ENCODE data around the gene KLRF1. TPM values are rescaled to one million over a fixed set of nuclear protein-coding genes. Genes with fewer than 3 reads are reported as not detected.

KLRF1 gene
- total RNA-seq, 1 experiment from 2014 or later: not detected

- H2AFZ ChIP-seq (ENCODE audit: low read depth, low read length, poor library complexity, severe bottlenecking): no peak overlapping the region
- no peaks in the 10 kb centered on the region for H4K20me1 ChIP-seq (ENCODE audit: insufficient read depth)
- H3K27me3 ChIP-seq (ENCODE audit: insufficient read depth, low read length): peaks cover 68% of the 10 kb centered on the region
- intact Hi-C loops (cut with micrococcal nuclease): no loop called here
- BruUV-seq (replicated peaks): no TSS peak
- H3K79me2 ChIP-seq (ENCODE audit: insufficient read depth, low read length): no peaks in the 10 kb centered on the region
- no peak for TF ChIP-seq CTCF (IDR thresholded peaks at IDR 0.05 in 2 of 3, conservative IDR thresholded peaks at IDR 0.05 in 1 of 3; ENCODE audit: borderline replicate concordance in 1 of 3, insufficient read depth in 1 of 3, low read depth in 2 of 3, low read length in 2 of 3)
- no peak for TF ChIP-seq JUND (IDR thresholded peaks at IDR 0.05)
- no peak for TF ChIP-seq ELF1 (IDR thresholded peaks at IDR 0.05; ENCODE audit: borderline replicate concordance, low read depth)
- TF ChIP-seq POLR2A (IDR thresholded peaks at IDR 0.05; ENCODE audit: borderline replicate concordance, extremely low read depth, insufficient read depth, insufficient read length): no peak
- TF ChIP-seq ZBTB33 (IDR thresholded peaks at IDR 0.05; ENCODE audit: extremely low read depth, insufficient replicate concordance, low read length): no peak
- no peak for TF ChIP-seq TCF7L2 (IDR thresholded peaks at IDR 0.05; ENCODE audit: borderline replicate concordance, extremely low read depth, insufficient read depth, insufficient read length)
- no peak for TF ChIP-seq MAX (IDR thresholded peaks at IDR 0.05)
- no peak for TF ChIP-seq ZFX (IDR thresholded peaks at IDR 0.05)
- no peak for TF ChIP-seq CEBPB (IDR thresholded peaks at IDR 0.05; ENCODE audit: low read depth)
- TF ChIP-seq FOSL1 (IDR thresholded peaks at IDR 0.05; ENCODE audit: low read depth): no peak
- no peak for TF ChIP-seq CBX3 (IDR thresholded peaks at IDR 0.05; ENCODE audit: low read depth)
- no peak for TF ChIP-seq ATF3 (IDR thresholded peaks at IDR 0.05)
- no peak for TF ChIP-seq ZNF274 (IDR thresholded peaks at IDR 0.05; ENCODE audit: low read depth, low read length)
- TF ChIP-seq YY1 (IDR thresholded peaks at IDR 0.05; ENCODE audit: extremely low read depth, insufficient replicate concordance, low read depth, low read length): no peak
- no peak for TF ChIP-seq RAD21 (IDR thresholded peaks at IDR 0.05; ENCODE audit: low read depth)
- TF ChIP-seq EZH2phosphoT487 (IDR thresholded peaks at IDR 0.05; ENCODE audit: borderline replicate concordance): no peak
- TF ChIP-seq SRF (IDR thresholded peaks at IDR 0.05; ENCODE audit: low read depth): no peak
- TF ChIP-seq SP1 (IDR thresholded peaks at IDR 0.05; ENCODE audit: low read depth): no peak
- no peak for TF ChIP-seq POLR2AphosphoS5 (IDR thresholded peaks at IDR 0.05; ENCODE audit: low read depth, low read length)
- no peaks in the 10 kb centered on the region for H3K4me1 ChIP-seq (ENCODE audit: control insufficient read depth in 1 of 2, insufficient read depth in 2 of 2, low read length in 2 of 2)
- no peaks in the 10 kb centered on the region for H3K9me3 ChIP-seq (ENCODE audit: control insufficient read depth in 1 of 2, insufficient read depth in 1 of 2, low read depth in 1 of 2, low read length in 2 of 2)
- CTCF ChIA-PET: no interaction called here
- H3K36me3 ChIP-seq (ENCODE audit: control insufficient read depth in 1 of 2, insufficient read depth in 2 of 2, low read length in 2 of 2): no peaks in the 10 kb centered on the region
- DNase-seq (ENCODE audit: low read depth, low spot score): no peak
- POLR2A ChIA-PET: no interaction called here
- no peak overlapping the region for H3K4me2 ChIP-seq (ENCODE audit: low read length)
- RAD21 ChIA-PET (ENCODE audit: low non-redundant PET in 1 of 2, low total read pairs in 2 of 2, uncharacterized antibody in 2 of 2, unreplicated experiment in 2 of 2): no interaction called here
- H3K4me3 ChIP-seq (replicated peaks in 1 of 2; ENCODE audit: low read depth in 1 of 2, low read length in 2 of 2): no peak overlapping the region
- no peak overlapping the region for H3K9ac ChIP-seq (ENCODE audit: low read length)
- no peaks in the 10 kb centered on the region for H3K9me2 ChIP-seq (ENCODE audit: insufficient read depth)
- ATAC-seq: no peak
- H3K27ac ChIP-seq (ENCODE audit: low read depth, low read length): no peak overlapping the region
Observed at GRCh38 chr12:9820281-9820930, 6.9 kb upstream of the KLRF1 start.
